C4-2B (cell line): ENCODE data around the gene AFF2.

ENCODE experiments used
- ZFX ChIP-seq: fragments of 450-650 bp; IDR thresholded peaks from 2 replicates; pipeline ENCODE4 v1.6.1; 2017
- TF ChIP-seq, protein P1 (sequence below): fragments of 450-650 bp; conservative IDR thresholded peaks from 2 replicates; pipeline ENCODE4 v1.5.1; 2017; ENCODE audit warnings: mild to moderate bottlenecking

DNA sequence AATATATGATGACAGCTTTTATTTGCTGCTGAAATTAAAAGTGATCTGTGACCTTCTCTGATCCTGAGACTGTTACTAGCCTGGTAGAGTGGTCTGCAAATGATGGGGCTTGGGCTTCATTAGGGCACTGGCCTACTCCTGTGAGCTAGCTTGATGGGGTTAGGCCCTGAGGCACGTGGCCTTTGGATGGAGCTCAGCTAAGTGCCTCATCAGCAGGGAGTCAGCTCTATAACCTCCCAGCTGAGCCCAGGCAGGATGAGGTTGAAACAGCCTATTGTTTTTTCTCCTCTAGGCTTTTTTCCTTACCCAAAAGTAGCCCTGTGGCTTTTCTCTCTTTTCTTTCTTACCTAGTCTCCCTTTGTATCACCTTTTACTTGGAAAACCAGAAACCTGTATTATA is 92.2 kb downstream of the AFF2 start:
- TF ChIP-seq, protein P1, sequence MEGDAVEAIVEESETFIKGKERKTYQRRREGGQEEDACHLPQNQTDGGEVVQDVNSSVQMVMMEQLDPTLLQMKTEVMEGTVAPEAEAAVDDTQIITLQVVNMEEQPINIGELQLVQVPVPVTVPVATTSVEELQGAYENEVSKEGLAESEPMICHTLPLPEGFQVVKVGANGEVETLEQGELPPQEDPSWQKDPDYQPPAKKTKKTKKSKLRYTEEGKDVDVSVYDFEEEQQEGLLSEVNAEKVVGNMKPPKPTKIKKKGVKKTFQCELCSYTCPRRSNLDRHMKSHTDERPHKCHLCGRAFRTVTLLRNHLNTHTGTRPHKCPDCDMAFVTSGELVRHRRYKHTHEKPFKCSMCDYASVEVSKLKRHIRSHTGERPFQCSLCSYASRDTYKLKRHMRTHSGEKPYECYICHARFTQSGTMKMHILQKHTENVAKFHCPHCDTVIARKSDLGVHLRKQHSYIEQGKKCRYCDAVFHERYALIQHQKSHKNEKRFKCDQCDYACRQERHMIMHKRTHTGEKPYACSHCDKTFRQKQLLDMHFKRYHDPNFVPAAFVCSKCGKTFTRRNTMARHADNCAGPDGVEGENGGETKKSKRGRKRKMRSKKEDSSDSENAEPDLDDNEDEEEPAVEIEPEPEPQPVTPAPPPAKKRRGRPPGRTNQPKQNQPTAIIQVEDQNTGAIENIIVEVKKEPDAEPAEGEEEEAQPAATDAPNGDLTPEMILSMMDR = no peak
- TF ChIP-seq ZFX = no peak
